ENCODE measurements around the gene KANTR. TPM values are rescaled to one million over a fixed set of nuclear protein-coding genes. Genes with fewer than 3 reads are reported as not detected.

The KANTR gene
- total RNA-seq, 1 experiment from 2014 or later, result 7.7 TPM

GRCh38 chrX:53047228-53047627, 46.7 kb upstream of the KANTR start:
- Histone ChIP-seq H2BK12ac (ENCODE audit: insufficient read length, low read depth, low read length) (no peak overlapping the region), H3K23ac (ENCODE audit: insufficient read length, low read depth, low read length) (no peak overlapping the region), H3T11ph (ENCODE audit: low read length) (no peak overlapping the region), H3K4me1 (ENCODE audit: insufficient read depth, low read length) (no peaks in the 10 kb centered on the region), H3K9me3 (ENCODE audit: control insufficient read depth, low read depth, low read length) (peaks cover 23% of the 10 kb centered on the region), H3K4me2 (ENCODE audit: insufficient read depth, insufficient read length, low read length) (no peak overlapping the region), H2AK5ac (ENCODE audit: insufficient read length, low read length) (no peak overlapping the region), H3K14ac (ENCODE audit: insufficient read depth, low read length) (no peak overlapping the region), H4K91ac (ENCODE audit: insufficient read length, low read depth, low read length) (no peak overlapping the region), H4K5ac (ENCODE audit: insufficient read length, low read depth, low read length) (no peak overlapping the region), H2BK20ac (ENCODE audit: low read depth, low read length, poor library complexity, severe bottlenecking) (no peak overlapping the region), H2AFZ (ENCODE audit: low read length) (no peak overlapping the region), H2BK15ac (ENCODE audit: low read depth, low read length) (no peak overlapping the region), H2BK120ac (ENCODE audit: low read depth, low read length, poor library complexity, severe bottlenecking) (no peak overlapping the region), H3K27ac (ENCODE audit: insufficient read length, low read depth, low read length) (no peak overlapping the region), H4K8ac (replicated peaks; ENCODE audit: insufficient read length, low read depth, low read length) (no peak overlapping the region), H3K23me2 (ENCODE audit: insufficient read length, low read depth, low read length, poor library complexity, severe bottlenecking) (peaks cover 9% of the 10 kb centered on the region), H3K9ac (ENCODE audit: extremely low read depth, insufficient read length, low read length) (no peak overlapping the region), H2BK5ac (ENCODE audit: insufficient read length, low read length) (no peak overlapping the region), H3K4ac (ENCODE audit: low read depth, low read length) (no peak overlapping the region), H3K18ac (ENCODE audit: insufficient read length, low read depth, low read length) (no peak overlapping the region), H3K79me2 (ENCODE audit: insufficient read depth, low read length) (no peaks in the 10 kb centered on the region; the same call in 1 of the 2 replicates), H3K27me3 (ENCODE audit: insufficient read depth, low read length) (no peaks in the 10 kb centered on the region), H3K79me1 (ENCODE audit: insufficient read depth, low read depth, low read length, poor library complexity, severe bottlenecking) (no peaks in the 10 kb centered on the region), H4K20me1 (ENCODE audit: control insufficient read depth, insufficient read depth, insufficient read length) (no peaks in the 10 kb centered on the region), H3K56ac (ENCODE audit: insufficient read length, low read depth, low read length) (no peak overlapping the region)
- H3K9me3 Mint-ChIP-seq, result peaks cover 52 to 56% of the 10 kb centered on the region in 2 experiments
- TF ChIP-seq CTCF (conservative IDR thresholded peaks at IDR 0.05), result peak; percentile 45; the same call in 2 of the 3 replicates
- peak overlapping the region; percentile 20 to 69; a peak in 3 of 5 replicates for H3K4me3 Mint-ChIP-seq
- no peak for DNase-seq
- peaks cover 5 to 15% of the 10 kb centered on the region in 2 experiments for H3K4me1 Mint-ChIP-seq
- peaks cover 3% of the 10 kb centered on the region for H3K27me3 Mint-ChIP-seq (ENCODE audit: low read depth)
- no CpG with 5 or more reads among the region's 6 CpGs for WGBS (ENCODE audit: extremely low coverage, insufficient read length, low lambda C conversion rate)
- no peak overlapping the region; a peak in 1 of 7 replicates for H3K27ac Mint-ChIP-seq
- peaks cover 0 to 4% (median 0%) of the 10 kb centered on the region in 3 experiments; a peak in 3 of 7 replicates for H3K36me3 Mint-ChIP-seq (ENCODE audit: insufficient read depth in 1 of 3, low read depth in 3 of 3)

Measured in H9 (cell line).